ENCODE data around the gene ERP27.

Gene ERP27

GRCh38 chr12:14906114-14906513 lies 32.2 kb downstream of the ERP27 start:
- Histone ChIP-seq H3K4ac (ENCODE audit: low read depth, low read length) (no peak overlapping the region), H3K27ac (ENCODE audit: low read depth, low read length) (no peak overlapping the region), H3K4me2 (ENCODE audit: low read length) (no peak overlapping the region), H3K14ac (ENCODE audit: low read length) (no peak overlapping the region), H2AK5ac (ENCODE audit: low read length) (no peak overlapping the region), H3K36me3 (ENCODE audit: control insufficient read depth in 1 of 2, insufficient read depth in 2 of 2, low read length in 2 of 2) (no peaks in the 10 kb centered on the region), H2BK5ac (ENCODE audit: low read depth, low read length, poor library complexity) (no peak overlapping the region), H3K79me1 (ENCODE audit: low read length) (peaks cover 2% of the 10 kb centered on the region), H2BK12ac (ENCODE audit: low read length) (no peak overlapping the region), H3K4me1 (ENCODE audit: control insufficient read depth in 1 of 2, insufficient read depth in 2 of 2, low read length in 2 of 2) (peaks cover 0 to 4% of the 10 kb centered on the region in 2 experiments), H3K79me2 (ENCODE audit: control insufficient read depth, insufficient read depth, low read length, poor library complexity) (no peaks in the 10 kb centered on the region), H4K12ac (ENCODE audit: low read depth, low read length) (no peak overlapping the region), H3K18ac (ENCODE audit: low read length) (no peak overlapping the region), H2AFZ (ENCODE audit: insufficient read depth, low read length, poor library complexity) (no peak overlapping the region), H3K9me3 (ENCODE audit: insufficient read depth, low read depth, low read length) (no peaks in the 10 kb centered on the region), H4K8ac (ENCODE audit: low read depth, low read length) (no peak overlapping the region), H4K91ac (ENCODE audit: low read depth, low read length) (no peak overlapping the region), H3K4me3 (ENCODE audit: low read depth, low read length) (no peak overlapping the region), H3K9ac (ENCODE audit: low read length) (no peak overlapping the region), H3K23ac (ENCODE audit: low read length) (no peak overlapping the region), H2BK120ac (ENCODE audit: insufficient read depth, low read length, poor library complexity) (no peak overlapping the region), H3K27me3 (ENCODE audit: insufficient read depth, low read length) (no peaks in the 10 kb centered on the region)
- no CpG with 5 or more reads among the region's 5 CpGs for WGBS (ENCODE audit: extremely low coverage, insufficient coverage, insufficient read length)
- DNase-seq = no peak

GRCh38 chr12:14905269-14906004 lies 32.9 kb downstream of the ERP27 start:
- H2BK120ac ChIP-seq (ENCODE audit: insufficient read depth, low read length, poor library complexity) = no peak overlapping the region
- no peak overlapping the region for H4K12ac ChIP-seq (ENCODE audit: low read depth, low read length)
- no peak overlapping the region for H3K27ac ChIP-seq (ENCODE audit: low read depth, low read length)
- H3K79me2 ChIP-seq (ENCODE audit: control insufficient read depth, insufficient read depth, low read length, poor library complexity) = no peaks in the 10 kb centered on the region
- no peak overlapping the region for H3K18ac ChIP-seq (ENCODE audit: low read length)
- no CpG with 5 or more reads among the region's 5 CpGs for WGBS (ENCODE audit: extremely low coverage, insufficient coverage, insufficient read length)
- no peak overlapping the region for H4K91ac ChIP-seq (ENCODE audit: low read depth, low read length)
- no peaks in the 10 kb centered on the region for H3K27me3 ChIP-seq (ENCODE audit: insufficient read depth, low read length)
- H3K4me2 ChIP-seq (ENCODE audit: low read length) = no peak overlapping the region
- no peak for DNase-seq
- H3K4ac ChIP-seq (ENCODE audit: low read depth, low read length) = no peak overlapping the region
- no peaks in the 10 kb centered on the region for H3K9me3 ChIP-seq (ENCODE audit: insufficient read depth, low read depth, low read length)
- H3K4me1 ChIP-seq (ENCODE audit: control insufficient read depth in 1 of 2, insufficient read depth in 2 of 2, low read length in 2 of 2) = peaks cover 0 to 2% of the 10 kb centered on the region in 2 experiments
- no peak overlapping the region for H4K8ac ChIP-seq (ENCODE audit: low read depth, low read length)
- H3K23ac ChIP-seq (ENCODE audit: low read length) = no peak overlapping the region
- H3K36me3 ChIP-seq (ENCODE audit: control insufficient read depth in 1 of 2, insufficient read depth in 2 of 2, low read length in 2 of 2) = no peaks in the 10 kb centered on the region
- H2AK5ac ChIP-seq (ENCODE audit: low read length) = no peak overlapping the region
- H3K9ac ChIP-seq (ENCODE audit: low read length) = no peak overlapping the region
- H2BK5ac ChIP-seq (ENCODE audit: low read depth, low read length, poor library complexity) = no peak overlapping the region
- no peak overlapping the region for H2AFZ ChIP-seq (ENCODE audit: insufficient read depth, low read length, poor library complexity)
- H3K14ac ChIP-seq (ENCODE audit: low read length) = no peak overlapping the region
- no peaks in the 10 kb centered on the region for H3K79me1 ChIP-seq (ENCODE audit: low read length)
- no peak overlapping the region for H3K4me3 ChIP-seq (ENCODE audit: low read depth, low read length)
- H2BK12ac ChIP-seq (ENCODE audit: low read length) = no peak overlapping the region

GRCh38 chr12:14904854-14905253 lies 33.5 kb downstream of the ERP27 start:
- no peak overlapping the region for H3K4ac ChIP-seq (ENCODE audit: low read depth, low read length)
- no peaks in the 10 kb centered on the region for H3K9me3 ChIP-seq (ENCODE audit: insufficient read depth, low read depth, low read length)

DNA sequence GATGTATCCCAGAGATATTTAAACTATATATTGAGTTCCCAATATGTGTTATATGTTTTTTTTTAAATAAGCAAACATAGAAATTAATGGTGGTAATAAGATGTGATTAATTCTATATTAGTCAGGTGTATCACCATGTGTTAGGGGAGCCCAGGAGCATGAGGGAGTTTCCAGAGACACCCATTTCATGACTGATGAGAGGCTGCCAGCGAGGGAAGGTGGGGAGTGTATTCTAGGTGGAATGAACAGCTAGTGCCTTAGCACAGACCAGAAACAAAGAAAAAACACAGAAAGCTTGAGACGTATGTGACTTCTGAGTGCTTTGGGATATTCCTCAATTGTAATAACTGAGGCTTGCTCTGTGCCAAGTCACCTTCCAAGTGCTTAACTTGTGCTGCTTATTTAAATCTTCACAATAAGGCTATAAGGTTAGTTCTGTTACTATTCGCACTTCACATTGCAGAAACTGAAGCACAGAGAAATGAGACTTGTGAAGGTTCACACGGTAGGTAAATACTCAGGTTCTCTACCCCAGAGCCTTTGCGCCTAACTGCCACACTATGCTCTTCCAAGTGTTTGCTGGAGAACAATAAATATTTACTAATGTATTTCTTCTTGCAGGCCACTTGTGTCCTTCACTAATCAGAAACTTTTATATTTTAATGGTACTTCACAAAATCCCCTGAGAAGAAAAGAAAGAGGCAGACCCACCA lies 34.8 kb downstream of the ERP27 start:
- H3K4me1 ChIP-seq (ENCODE audit: control insufficient read depth in 1 of 2, insufficient read depth in 2 of 2, low read length in 2 of 2) = peaks cover 0 to 2% of the 10 kb centered on the region in 2 experiments
- no peak overlapping the region for H2BK120ac ChIP-seq (ENCODE audit: insufficient read depth, low read length, poor library complexity)
- no peak overlapping the region for H3K9ac ChIP-seq (ENCODE audit: low read length)
- H3K4me3 ChIP-seq (ENCODE audit: low read depth, low read length) = no peak overlapping the region
- no peak overlapping the region for H4K12ac ChIP-seq (ENCODE audit: low read depth, low read length)
- no peak overlapping the region for H2BK12ac ChIP-seq (ENCODE audit: low read length)
- H3K9me3 ChIP-seq (ENCODE audit: insufficient read depth, low read depth, low read length) = no peaks in the 10 kb centered on the region
- no peak overlapping the region for H3K18ac ChIP-seq (ENCODE audit: low read length)
- H2AFZ ChIP-seq (ENCODE audit: insufficient read depth, low read length, poor library complexity) = no peak overlapping the region
- H3K4ac ChIP-seq (ENCODE audit: low read depth, low read length) = no peak overlapping the region
- H3K14ac ChIP-seq (ENCODE audit: low read length) = no peak overlapping the region
- no peaks in the 10 kb centered on the region for H3K27me3 ChIP-seq (ENCODE audit: insufficient read depth, low read length)
- no peaks in the 10 kb centered on the region for H3K36me3 ChIP-seq (ENCODE audit: control insufficient read depth in 1 of 2, insufficient read depth in 2 of 2, low read length in 2 of 2)
- H4K8ac ChIP-seq (ENCODE audit: low read depth, low read length) = no peak overlapping the region
- H3K79me2 ChIP-seq (ENCODE audit: control insufficient read depth, insufficient read depth, low read length, poor library complexity) = no peaks in the 10 kb centered on the region
- no peak for DNase-seq
- no peak overlapping the region for H3K27ac ChIP-seq (ENCODE audit: low read depth, low read length)
- no peak overlapping the region for H3K23ac ChIP-seq (ENCODE audit: low read length)
- H3K79me1 ChIP-seq (ENCODE audit: low read length) = no peaks in the 10 kb centered on the region
- H4K91ac ChIP-seq (ENCODE audit: low read depth, low read length) = no peak overlapping the region
- no peak overlapping the region for H2BK5ac ChIP-seq (ENCODE audit: low read depth, low read length, poor library complexity)
- WGBS (ENCODE audit: extremely low coverage, insufficient coverage, insufficient read length) = no CpG with 5 or more reads among the region's 5 CpGs
- no peak overlapping the region for H2AK5ac ChIP-seq (ENCODE audit: low read length)
- no peak overlapping the region for H3K4me2 ChIP-seq (ENCODE audit: low read length)

More at GRCh38 chr12:14904854-14905253, 33.5 kb downstream of the ERP27 start:
- WGBS (ENCODE audit: extremely low coverage, insufficient coverage, insufficient read length) = no CpG with 5 or more reads among the region's 8 CpGs
- Histone ChIP-seq H3K4me1 (ENCODE audit: control insufficient read depth in 1 of 2, insufficient read depth in 2 of 2, low read length in 2 of 2) (peaks cover 0 to 2% of the 10 kb centered on the region in 2 experiments), H3K18ac (ENCODE audit: low read length) (no peak overlapping the region), H3K79me2 (ENCODE audit: control insufficient read depth, insufficient read depth, low read length, poor library complexity) (no peaks in the 10 kb centered on the region), H3K4me3 (ENCODE audit: low read depth, low read length) (no peak overlapping the region), H3K79me1 (ENCODE audit: low read length) (no peaks in the 10 kb centered on the region), H3K23ac (ENCODE audit: low read length) (no peak overlapping the region), H3K27me3 (ENCODE audit: insufficient read depth, low read length) (no peaks in the 10 kb centered on the region), H4K12ac (ENCODE audit: low read depth, low read length) (no peak overlapping the region), H3K27ac (ENCODE audit: low read depth, low read length) (no peak overlapping the region), H4K8ac (ENCODE audit: low read depth, low read length) (no peak overlapping the region), H2BK12ac (ENCODE audit: low read length) (no peak overlapping the region), H2BK5ac (ENCODE audit: low read depth, low read length, poor library complexity) (no peak overlapping the region), H2BK120ac (ENCODE audit: insufficient read depth, low read length, poor library complexity) (no peak overlapping the region), H3K14ac (ENCODE audit: low read length) (no peak overlapping the region), H2AFZ (ENCODE audit: insufficient read depth, low read length, poor library complexity) (no peak overlapping the region), H3K36me3 (ENCODE audit: control insufficient read depth in 1 of 2, insufficient read depth in 2 of 2, low read length in 2 of 2) (no peaks in the 10 kb centered on the region), H2AK5ac (ENCODE audit: low read length) (no peak overlapping the region), H3K4me2 (ENCODE audit: low read length) (no peak overlapping the region), H4K91ac (ENCODE audit: low read depth, low read length) (no peak overlapping the region), H3K9ac (ENCODE audit: low read length) (no peak overlapping the region)
- no peak for DNase-seq

Data from trophoblast cell (in vitro differentiated cells and primary cell).